ENCODE measurements around the gene VAT1L. TPM values are rescaled to one million over a fixed set of nuclear protein-coding genes. Genes with fewer than 3 reads are reported as not detected.

Gene VAT1L
- total RNA-seq, 1 donor from 2014 or later, result 0.23 TPM

GRCh38 chr16:77899416-77899815, 111.1 kb downstream of the VAT1L start:
- ATAC-seq (no peak), DNase-seq (ENCODE audit: low spot score) (no peak)

- ATAC-seq (no peak), DNase-seq (ENCODE audit: low spot score) (no peak)
Observed at GRCh38 chr16:77905374-77905920, 117.1 kb downstream of the VAT1L start.

GRCh38 chr16:77910021-77910420, 121.7 kb downstream of the VAT1L start:
- no peak for ATAC-seq
- DNase-seq (ENCODE audit: low spot score), result no peak

GRCh38 chr16:77912617-77913016, 124.3 kb downstream of the VAT1L start:
- ATAC-seq, result no peak
- DNase-seq (ENCODE audit: low spot score), result no peak

- ATAC-seq (no peak), DNase-seq (ENCODE audit: low spot score) (no peak)
Observed at GRCh38 chr16:77913738-77914253, 125.4 kb downstream of the VAT1L start.

- no peak for ATAC-seq
- DNase-seq (ENCODE audit: low spot score), result no peak
Observed at GRCh38 chr16:77916111-77916510, 127.7 kb downstream of the VAT1L start.

GRCh38 chr16:77917971-77918370, 129.6 kb downstream of the VAT1L start:
- DNase-seq (ENCODE audit: low spot score) (no peak), ATAC-seq (no peak)

- DNase-seq (ENCODE audit: low spot score), result no peak
- peak; percentile 49 for ATAC-seq
Observed at GRCh38 chr16:77918809-77919707, 130.7 kb downstream of the VAT1L start.

- no peak for DNase-seq (ENCODE audit: low spot score)
- no peak for ATAC-seq
Observed at GRCh38 chr16:77919761-77920415, 131.5 kb downstream of the VAT1L start.

- ATAC-seq (no peak), DNase-seq (ENCODE audit: low spot score) (no peak)
Observed at GRCh38 chr16:77920984-77921383, 132.6 kb downstream of the VAT1L start.

GRCh38 chr16:77922228-77922754, 133.9 kb downstream of the VAT1L start:
- ATAC-seq (no peak), DNase-seq (ENCODE audit: low spot score) (no peak)

GRCh38 chr16:77925531-77925930, 137.2 kb downstream of the VAT1L start:
- DNase-seq (ENCODE audit: low spot score), result no peak
- no peak for ATAC-seq

- ATAC-seq (no peak), DNase-seq (ENCODE audit: low spot score) (no peak)
Observed at GRCh38 chr16:77928096-77928495, 139.7 kb downstream of the VAT1L start.

GRCh38 chr16:77929004-77929403, 140.6 kb downstream of the VAT1L start:
- no peak for ATAC-seq
- DNase-seq (ENCODE audit: low spot score), result no peak

- no peak for ATAC-seq
- no peak for DNase-seq (ENCODE audit: low spot score)
Observed at GRCh38 chr16:77931058-77931457, 142.7 kb downstream of the VAT1L start.

- ATAC-seq (no peak), DNase-seq (ENCODE audit: low spot score) (no peak)
Observed at GRCh38 chr16:77937473-77938149, 149.2 kb downstream of the VAT1L start.

GRCh38 chr16:77938913-77939312, 150.5 kb downstream of the VAT1L start:
- no peak for DNase-seq (ENCODE audit: low spot score)
- no peak for ATAC-seq

- ATAC-seq (no peak), DNase-seq (ENCODE audit: low spot score) (no peak)
Observed at GRCh38 chr16:77939968-77940367, 151.6 kb downstream of the VAT1L start.

- no peak for DNase-seq (ENCODE audit: low spot score)
- no peak for ATAC-seq
Observed at GRCh38 chr16:77943801-77944200, 155.4 kb downstream of the VAT1L start.

GRCh38 chr16:77944631-77945030, 156.3 kb downstream of the VAT1L start:
- DNase-seq (ENCODE audit: low spot score) (no peak), ATAC-seq (no peak)

- no peak for ATAC-seq
- no peak for DNase-seq (ENCODE audit: low spot score)
Observed at GRCh38 chr16:77945126-77945525, 156.8 kb downstream of the VAT1L start.

Data from left lobe of liver (tissue), 2 donors.